Neural cell (in vitro differentiated cells): ENCODE results near the gene RPS27L. TPM values are rescaled to one million over a fixed set of nuclear protein-coding genes. Genes with fewer than 3 reads are reported as not detected.

Experiments
- H2AFZ ChIP-seq: fragments of 200-600, 300-800 bp; sonication (generic), shearing (Covaris generic); 2 replicates; pipeline ENCODE4 v1.6.0; 2014; ENCODE audit warnings: low read depth, mild to moderate bottlenecking, antibody characterized with exemption, low read length, moderate library complexity
- H3F3A ChIP-seq: fragments of 200-600 bp; shearing (Covaris generic); 2 replicates; pipeline ENCODE4 v1.6.1; 2016; ENCODE audit warnings: mild to moderate bottlenecking, moderate library complexity, mixed read lengths, antibody characterized with exemption, low read length; ENCODE audit not compliant: insufficient read depth, poor library complexity, severe bottlenecking
- H3K27ac ChIP-seq: fragments of 200-600, 300-800 bp; sonication (generic), shearing (Covaris generic); 2 replicates; pipeline ENCODE4 v1.5.1; 2014; ENCODE audit warnings: mild to moderate bottlenecking, low read length, moderate library complexity
- H3K27me3 ChIP-seq: fragments of 300-800, 200-600 bp; sonication (generic), shearing (Covaris generic); 2 replicates; pipeline ENCODE4 v1.6.0; 2014; ENCODE audit warnings: mild to moderate bottlenecking, low read depth, low read length, moderate library complexity; ENCODE audit not compliant: insufficient read depth
- H3K36me3 ChIP-seq: fragments of 300-800, 200-600 bp; sonication (generic), shearing (Covaris generic); 2 replicates; pipeline ENCODE4 v1.5.1; 2014; ENCODE audit warnings: mild to moderate bottlenecking, antibody characterized with exemption, low read length, moderate library complexity; ENCODE audit not compliant: insufficient read depth
- H3K4me2 ChIP-seq: fragments of 300-800, 200-600 bp; sonication (generic), shearing (Covaris generic); 2 replicates; pipeline ENCODE4 v1.6.0; 2014; ENCODE audit warnings: mild to moderate bottlenecking, low read length
- H3K4me3 ChIP-seq: fragments of 300-800, 200-600 bp; sonication (generic), shearing (Covaris generic); 2 replicates; pipeline ENCODE4 v1.5.1; 2014; ENCODE audit warnings: mild to moderate bottlenecking, low read length, moderate library complexity
- H3K79me2 ChIP-seq: fragments of 200-600 bp; shearing (Covaris generic); replicated peaks from 2 replicates; pipeline ENCODE4 v1.6.0; 2014; ENCODE audit warnings: mild to moderate bottlenecking, low read length, moderate library complexity; ENCODE audit not compliant: insufficient read depth
- H3K9ac ChIP-seq: fragments of 300-800, 200-600 bp; sonication (generic), shearing (Covaris generic); 2 replicates; pipeline ENCODE4 v1.6.1; 2016; ENCODE audit warnings: mild to moderate bottlenecking, low read length, mixed read lengths
- H3K9me2 ChIP-seq: fragments of 200-600 bp; shearing (Covaris generic); 2 replicates; pipeline ENCODE4 v1.6.1; 2016; ENCODE audit warnings: mild to moderate bottlenecking, low read length, mixed read lengths; ENCODE audit not compliant: insufficient read depth
- H3K9me3 ChIP-seq: fragments of 200-600, 300-800 bp; sonication (generic), shearing (Covaris generic); 2 replicates; pipeline ENCODE4 v1.6.1; 2016; ENCODE audit warnings: mild to moderate bottlenecking, mixed run types, low read length, moderate library complexity, mixed read lengths
- H4K20me1 ChIP-seq: fragments of 200-600 bp; shearing (Covaris generic); 2 replicates; pipeline ENCODE4 v1.6.1; 2016; ENCODE audit warnings: mild to moderate bottlenecking, mixed run types; ENCODE audit not compliant: insufficient read depth
- EP300 ChIP-seq: fragments of 450-650 bp; conservative IDR thresholded peaks from 2 replicates; pipeline ENCODE4 v1.6.1; 2014; ENCODE audit warnings: antibody characterized with exemption, mild to moderate bottlenecking, moderate library complexity; ENCODE audit not compliant: poor library complexity, severe bottlenecking
- EZH2 ChIP-seq: fragments of 200-600, 300-800 bp; shearing (Covaris generic), sonication (generic); IDR thresholded peaks from 2 replicates; pipeline ENCODE4 v1.6.1; 2014; ENCODE audit warnings: antibody characterized with exemption, low read length, borderline replicate concordance, mild to moderate bottlenecking; ENCODE audit not compliant: insufficient read depth, poor library complexity, severe bottlenecking
- MXI1 ChIP-seq: fragments of 450-650 bp; conservative IDR thresholded peaks from 2 replicates; pipeline ENCODE4 v1.6.1; 2014; ENCODE audit warnings: antibody characterized with exemption, mild to moderate bottlenecking; ENCODE audit not compliant: poor library complexity, severe bottlenecking
- POLR2AphosphoS5 ChIP-seq: IDR thresholded peaks from 2 replicates; pipeline ENCODE4 v1.6.1; 2012
- RAD21 ChIP-seq: fragments of 450-650 bp; conservative IDR thresholded peaks from 2 replicates; pipeline ENCODE4 v1.6.1; 2014; ENCODE audit warnings: antibody characterized with exemption, mild to moderate bottlenecking, moderate library complexity
- SMC3 ChIP-seq: fragments of 450-650 bp; conservative IDR thresholded peaks from 2 replicates; pipeline ENCODE4 v1.6.1; 2014; ENCODE audit warnings: antibody characterized with exemption, mild to moderate bottlenecking, moderate library complexity; ENCODE audit not compliant: poor library complexity
- TAF1 ChIP-seq: IDR thresholded peaks from 2 replicates; pipeline ENCODE4 v1.6.1; 2012; ENCODE audit warnings: low read depth
- polyA plus RNA-seq: library from polyadenylated mRNA; depleted of rRNA; stranded (reverse); fragments of >200 nt; gene quantifications from 2 replicates; pipeline ENCODE4 v1.2.3, GENCODE V29; 2014
- TF ChIP-seq, protein P1 (sequence below): IDR thresholded peaks from 2 replicates; pipeline ENCODE4 v1.6.1; 2012; ENCODE audit warnings: borderline replicate concordance
- TF ChIP-seq, protein P2 (sequence below): fragments of 450-650 bp; IDR thresholded peaks from 2 replicates; pipeline ENCODE4 v1.5.1; 2014; ENCODE audit warnings: antibody characterized with exemption, mild to moderate bottlenecking, moderate library complexity; ENCODE audit not compliant: poor library complexity, severe bottlenecking

RPS27L gene
- polyA plus RNA-seq, 1 donor from 2014 or later, result 58.2 TPM

DNA sequence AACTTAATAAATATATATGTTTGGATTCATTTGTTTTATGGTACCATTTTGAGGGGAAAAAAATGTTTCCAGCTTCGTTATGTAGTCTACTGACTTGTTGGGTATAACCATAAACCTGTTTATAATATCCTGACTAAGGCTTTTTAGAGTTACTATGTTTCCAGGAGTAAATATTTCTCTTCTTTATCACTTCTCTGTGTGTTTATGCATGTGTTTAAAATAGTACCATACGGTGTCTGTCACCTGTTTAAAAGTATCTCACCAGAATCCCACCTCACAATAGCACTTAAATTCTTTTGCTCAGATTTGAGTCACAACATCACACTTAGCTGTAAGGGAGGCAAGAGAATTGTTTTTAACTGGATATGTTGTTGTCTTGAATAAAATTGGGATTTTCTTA, 20.5 kb downstream of the RPS27L start:
- H3K27ac ChIP-seq, result no peak overlapping the region
- H2AFZ ChIP-seq, result no peak overlapping the region
- H3K4me2 ChIP-seq, result no peak overlapping the region
- no peak overlapping the region for H3K4me3 ChIP-seq
- H3K36me3 ChIP-seq, result no peaks in the 10 kb centered on the region
- H3K9me3 ChIP-seq, result no peaks in the 10 kb centered on the region
- no peaks in the 10 kb centered on the region for H3F3A ChIP-seq
- TF ChIP-seq POLR2AphosphoS5 (no peak), SMC3 (no peak), MXI1 (no peak), RAD21 (no peak), EP300 (no peak), TAF1 (no peak), EZH2 (no peak)
- TF ChIP-seq, protein P1, sequence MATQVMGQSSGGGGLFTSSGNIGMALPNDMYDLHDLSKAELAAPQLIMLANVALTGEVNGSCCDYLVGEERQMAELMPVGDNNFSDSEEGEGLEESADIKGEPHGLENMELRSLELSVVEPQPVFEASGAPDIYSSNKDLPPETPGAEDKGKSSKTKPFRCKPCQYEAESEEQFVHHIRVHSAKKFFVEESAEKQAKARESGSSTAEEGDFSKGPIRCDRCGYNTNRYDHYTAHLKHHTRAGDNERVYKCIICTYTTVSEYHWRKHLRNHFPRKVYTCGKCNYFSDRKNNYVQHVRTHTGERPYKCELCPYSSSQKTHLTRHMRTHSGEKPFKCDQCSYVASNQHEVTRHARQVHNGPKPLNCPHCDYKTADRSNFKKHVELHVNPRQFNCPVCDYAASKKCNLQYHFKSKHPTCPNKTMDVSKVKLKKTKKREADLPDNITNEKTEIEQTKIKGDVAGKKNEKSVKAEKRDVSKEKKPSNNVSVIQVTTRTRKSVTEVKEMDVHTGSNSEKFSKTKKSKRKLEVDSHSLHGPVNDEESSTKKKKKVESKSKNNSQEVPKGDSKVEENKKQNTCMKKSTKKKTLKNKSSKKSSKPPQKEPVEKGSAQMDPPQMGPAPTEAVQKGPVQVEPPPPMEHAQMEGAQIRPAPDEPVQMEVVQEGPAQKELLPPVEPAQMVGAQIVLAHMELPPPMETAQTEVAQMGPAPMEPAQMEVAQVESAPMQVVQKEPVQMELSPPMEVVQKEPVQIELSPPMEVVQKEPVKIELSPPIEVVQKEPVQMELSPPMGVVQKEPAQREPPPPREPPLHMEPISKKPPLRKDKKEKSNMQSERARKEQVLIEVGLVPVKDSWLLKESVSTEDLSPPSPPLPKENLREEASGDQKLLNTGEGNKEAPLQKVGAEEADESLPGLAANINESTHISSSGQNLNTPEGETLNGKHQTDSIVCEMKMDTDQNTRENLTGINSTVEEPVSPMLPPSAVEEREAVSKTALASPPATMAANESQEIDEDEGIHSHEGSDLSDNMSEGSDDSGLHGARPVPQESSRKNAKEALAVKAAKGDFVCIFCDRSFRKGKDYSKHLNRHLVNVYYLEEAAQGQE, result no peak
- TF ChIP-seq, protein P2, sequence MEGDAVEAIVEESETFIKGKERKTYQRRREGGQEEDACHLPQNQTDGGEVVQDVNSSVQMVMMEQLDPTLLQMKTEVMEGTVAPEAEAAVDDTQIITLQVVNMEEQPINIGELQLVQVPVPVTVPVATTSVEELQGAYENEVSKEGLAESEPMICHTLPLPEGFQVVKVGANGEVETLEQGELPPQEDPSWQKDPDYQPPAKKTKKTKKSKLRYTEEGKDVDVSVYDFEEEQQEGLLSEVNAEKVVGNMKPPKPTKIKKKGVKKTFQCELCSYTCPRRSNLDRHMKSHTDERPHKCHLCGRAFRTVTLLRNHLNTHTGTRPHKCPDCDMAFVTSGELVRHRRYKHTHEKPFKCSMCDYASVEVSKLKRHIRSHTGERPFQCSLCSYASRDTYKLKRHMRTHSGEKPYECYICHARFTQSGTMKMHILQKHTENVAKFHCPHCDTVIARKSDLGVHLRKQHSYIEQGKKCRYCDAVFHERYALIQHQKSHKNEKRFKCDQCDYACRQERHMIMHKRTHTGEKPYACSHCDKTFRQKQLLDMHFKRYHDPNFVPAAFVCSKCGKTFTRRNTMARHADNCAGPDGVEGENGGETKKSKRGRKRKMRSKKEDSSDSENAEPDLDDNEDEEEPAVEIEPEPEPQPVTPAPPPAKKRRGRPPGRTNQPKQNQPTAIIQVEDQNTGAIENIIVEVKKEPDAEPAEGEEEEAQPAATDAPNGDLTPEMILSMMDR, result no peak
- H3K27me3 ChIP-seq, result no peaks in the 10 kb centered on the region
- H3K9ac ChIP-seq, result no peak overlapping the region
- H3K79me2 ChIP-seq, result no peaks in the 10 kb centered on the region
- no peaks in the 10 kb centered on the region for H3K9me2 ChIP-seq
- no peaks in the 10 kb centered on the region for H4K20me1 ChIP-seq

DNA sequence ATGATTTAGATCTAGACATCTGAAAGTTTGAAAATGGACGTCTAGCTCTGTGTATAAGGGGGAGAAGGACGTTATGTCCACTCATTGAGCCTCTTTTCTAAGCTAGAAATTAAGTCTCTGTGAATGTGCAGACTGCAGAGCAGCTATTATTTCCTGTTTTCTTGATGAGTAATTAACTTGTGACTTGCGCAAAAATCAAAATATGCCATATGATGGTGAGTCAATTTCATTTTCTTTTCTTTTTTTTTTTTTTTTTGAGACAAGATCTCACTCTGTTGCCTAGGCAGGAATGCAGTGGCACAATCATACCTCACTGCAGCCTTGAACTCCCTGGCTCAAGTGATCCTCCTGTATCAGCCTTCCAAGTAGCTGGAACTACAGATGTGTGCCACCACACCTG, 21.5 kb downstream of the RPS27L start:
- Histone ChIP-seq H3K9me2 (no peaks in the 10 kb centered on the region), H3K9ac (no peak overlapping the region), H3K79me2 (no peaks in the 10 kb centered on the region), H3K9me3 (no peaks in the 10 kb centered on the region), H3K36me3 (peaks cover 4% of the 10 kb centered on the region), H3K4me2 (no peak overlapping the region), H3F3A (no peaks in the 10 kb centered on the region), H2AFZ (no peak overlapping the region), H4K20me1 (no peaks in the 10 kb centered on the region), H3K27me3 (no peaks in the 10 kb centered on the region), H3K4me3 (no peak overlapping the region), H3K27ac (no peak overlapping the region)
- no peak for TF ChIP-seq RAD21
- no peak for TF ChIP-seq EZH2
- no peak for TF ChIP-seq SMC3
- TF ChIP-seq, protein P1, result no peak
- TF ChIP-seq MXI1, result no peak
